ENCODE measurements around the gene BRME1.

DNA sequence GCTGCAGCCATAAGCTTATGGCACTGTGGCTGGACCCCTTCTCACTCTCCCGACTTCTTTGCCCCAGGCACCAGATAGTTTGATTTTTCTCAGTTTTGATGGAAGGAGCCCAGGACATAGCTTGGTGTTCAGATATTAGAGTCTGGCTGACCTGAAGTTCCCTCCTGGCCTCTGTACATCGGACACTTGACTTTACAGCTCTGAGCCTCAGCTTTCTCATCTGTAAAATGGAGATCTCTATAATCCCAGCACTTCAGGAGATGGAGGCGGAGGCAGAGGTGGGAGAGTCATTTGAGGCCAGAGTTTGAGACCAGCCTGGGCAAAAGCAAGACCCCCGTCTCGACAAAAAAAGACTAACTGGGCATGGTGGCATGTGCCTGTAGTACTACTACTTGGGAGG lies 993 bp upstream of the BRME1 start:
- TF ChIP-seq CTCF (IDR thresholded peaks at IDR 0.05) (no peak), EP300 (IDR thresholded peaks at IDR 0.05) (no peak)

Measured in ovary (tissue), 3 donors.